Stimulated activated CD8-positive, alpha-beta memory T cell treated with anti-CD3 and anti-CD28 coated beads, Interleukin-12 subunit alpha, Interleukin-12 subunit beta, amount 100 ng/mL, for 4 hours (primary cell): Measurements from ENCODE around the gene FOS.

Source experiments
- DNase-seq: peaks from one replicate; pipeline ENCODE4 v3.0.0-alpha.2; 2020; ENCODE audit warnings: low read depth

FOS gene

GRCh38 chr14:75318353-75318752 lies 39.7 kb downstream of the FOS start:
- DNase-seq: no peak

GRCh38 chr14:75319021-75319420 lies 40.4 kb downstream of the FOS start:
- DNase-seq: no peak

DNA sequence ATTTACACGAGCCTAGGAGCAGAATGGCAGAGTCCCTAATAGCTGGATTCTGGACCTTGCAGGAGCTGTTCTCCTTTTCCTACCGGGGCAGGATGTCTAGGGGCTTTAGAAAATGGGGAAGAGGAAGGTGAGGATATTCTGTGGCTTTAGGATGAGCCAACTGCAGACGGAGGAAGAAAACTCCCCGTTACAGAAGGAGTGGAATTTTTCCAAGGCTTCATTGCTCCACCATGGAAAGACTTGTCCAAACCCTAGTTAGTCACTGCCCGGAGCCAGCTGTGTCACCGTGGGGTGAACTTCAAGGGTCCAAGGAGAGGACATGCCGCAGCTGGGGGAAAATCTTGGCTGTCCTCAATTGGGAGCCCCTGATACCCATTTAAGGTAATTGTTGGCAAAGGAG lies 41.6 kb downstream of the FOS start:
- no peak for DNase-seq

DNA sequence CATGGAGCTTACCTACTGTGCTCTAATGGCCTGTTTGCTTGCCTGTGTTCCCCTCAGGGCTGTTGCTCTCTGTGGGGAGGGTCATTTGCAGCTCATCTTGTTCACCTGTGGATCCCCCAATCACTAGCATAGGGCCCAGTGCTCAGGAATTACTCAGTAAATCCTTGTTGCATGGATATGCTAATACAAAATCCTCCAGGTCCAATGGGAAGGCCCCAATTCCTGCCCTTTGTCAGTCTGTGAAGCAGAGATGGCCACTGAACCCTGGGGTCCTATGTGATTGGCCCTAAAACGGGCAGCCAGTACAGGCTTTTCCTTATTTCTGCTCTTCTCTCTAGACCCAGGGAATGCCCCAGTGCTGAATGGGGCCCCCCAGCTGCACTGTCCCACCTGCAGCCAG lies 44.1 kb downstream of the FOS start:
- DNase-seq: no peak

- no peak for DNase-seq
Measured at GRCh38 chr14:75323571-75323970, 44.9 kb downstream of the FOS start.

GRCh38 chr14:75328558-75329155 lies 50.0 kb downstream of the FOS start:
- DNase-seq: no peak

DNA sequence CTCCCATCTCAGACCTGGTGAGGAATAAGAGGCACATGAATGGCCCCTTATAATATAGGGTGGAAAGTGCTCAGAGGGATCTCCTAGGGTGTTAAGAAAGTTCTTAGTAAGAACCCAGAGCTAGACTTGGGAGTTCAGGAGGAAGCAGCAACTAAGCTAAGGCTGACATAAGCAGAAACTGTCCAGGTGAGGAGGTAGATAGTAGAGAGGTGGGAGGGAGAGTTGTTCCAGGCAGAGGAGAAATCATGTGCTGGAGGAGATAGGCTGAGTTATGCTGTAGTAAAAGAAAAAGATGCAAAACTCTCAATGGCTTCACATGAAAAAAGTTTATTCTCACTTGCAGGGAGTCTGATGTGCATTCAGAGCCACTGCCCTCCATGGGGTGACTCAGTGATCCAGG lies 50.7 kb downstream of the FOS start:
- no peak for DNase-seq

- no peak for DNase-seq
Measured at GRCh38 chr14:75331471-75331870, 52.8 kb downstream of the FOS start.
